ENCODE data around the gene HNRNPK.

- TF ChIP-seq CTCF (IDR thresholded peaks at IDR 0.05; ENCODE audit: borderline replicate concordance, extremely low read depth, low read length, poor library complexity, severe bottlenecking), result no peak
- no peak for TF ChIP-seq EZH2 (IDR thresholded peaks at IDR 0.05; ENCODE audit: borderline replicate concordance, low read depth, low read length, severe bottlenecking)
Observed at GRCh38 chr9:83959061-83959460, 21.0 kb downstream of the HNRNPK start.

Measured in DND-41 (cell line).